GM18519 (cell line): ENCODE measurements around the gene NLRP1.

Experiments used
- ATAC-seq: cut with Tn5 transposase; IDR thresholded peaks from one replicate; pipeline ENCODE4 v1.9.1; 2021; ENCODE audit warnings: mild to moderate bottlenecking, moderate library complexity; ENCODE audit not compliant: unreplicated experiment, low FRiP score

NLRP1 gene

GRCh38 chr17:5526821-5527598 lies 57.3 kb downstream of the NLRP1 start:
- ATAC-seq: no peak

- ATAC-seq: no peak
Measured at GRCh38 chr17:5523249-5523648, 61.1 kb downstream of the NLRP1 start.

GRCh38 chr17:5522476-5522875 lies 61.8 kb downstream of the NLRP1 start:
- no peak for ATAC-seq

GRCh38 chr17:5516060-5516792 lies 68.1 kb downstream of the NLRP1 start:
- no peak for ATAC-seq

GRCh38 chr17:5514976-5515375 lies 69.3 kb downstream of the NLRP1 start:
- ATAC-seq: no peak

- ATAC-seq: no peak
Measured at GRCh38 chr17:5513628-5514027, 70.7 kb downstream of the NLRP1 start.

GRCh38 chr17:5511401-5512225 lies 72.7 kb downstream of the NLRP1 start:
- no peak for ATAC-seq

- ATAC-seq: no peak
Measured at GRCh38 chr17:5510771-5511170, 73.5 kb downstream of the NLRP1 start.

- no peak for ATAC-seq
Measured at GRCh38 chr17:5509482-5509881, 74.8 kb downstream of the NLRP1 start.

GRCh38 chr17:5508810-5509209 lies 75.5 kb downstream of the NLRP1 start:
- ATAC-seq: no peak

GRCh38 chr17:5506307-5506706 lies 78.0 kb downstream of the NLRP1 start:
- no peak for ATAC-seq

GRCh38 chr17:5502552-5502951 lies 81.8 kb downstream of the NLRP1 start:
- ATAC-seq: no peak

- ATAC-seq: no peak
Measured at GRCh38 chr17:5501685-5502084, 82.6 kb downstream of the NLRP1 start.

- ATAC-seq: no peak
Measured at GRCh38 chr17:5500589-5501391, 83.5 kb downstream of the NLRP1 start.

GRCh38 chr17:5500247-5500588 lies 84.1 kb downstream of the NLRP1 start:
- no peak for ATAC-seq

- ATAC-seq: no peak
Measured at GRCh38 chr17:5499476-5500231, 84.7 kb downstream of the NLRP1 start.

GRCh38 chr17:5492970-5493369 lies 91.3 kb downstream of the NLRP1 start:
- ATAC-seq: no peak

- no peak for ATAC-seq
Measured at GRCh38 chr17:5488752-5489151, 95.6 kb downstream of the NLRP1 start.

GRCh38 chr17:5486206-5487124 lies 97.8 kb downstream of the NLRP1 start, which contains the start of gene MIS12:
Gene MIS12, plus strand, starts transcription at chr17:5486566. Its CDS starts 2,297 bp downstream, at chr17:5488863.
- peak; percentile 61 for ATAC-seq
